ENCODE data around the gene MILR1.
"Not testable (repeated sequence)": the region's sequence is repeated elsewhere in the genome, so short reads cannot be mapped to it uniquely, and the experiment has no call there.

The MILR1 gene

DNA sequence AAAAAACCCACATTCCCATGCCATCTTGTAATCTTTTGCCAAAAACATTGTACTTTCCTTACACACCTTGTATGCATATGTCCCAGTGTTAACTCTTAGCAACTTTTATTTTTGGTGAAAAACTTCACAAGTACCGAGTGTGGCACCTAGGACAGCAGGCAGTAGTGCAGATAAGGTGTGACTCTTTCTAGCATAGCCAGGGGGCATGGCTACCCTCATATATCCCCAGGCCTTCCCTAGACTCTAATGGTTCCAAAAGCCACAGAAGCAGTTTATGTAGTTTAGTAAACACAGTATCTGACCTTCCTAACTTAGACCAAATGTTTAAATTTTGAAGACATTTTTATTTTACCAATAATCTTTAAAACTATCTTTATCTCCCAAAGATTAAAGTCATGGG is 20.5 kb upstream of the MILR1 start:
- no peak for DNase-seq

DNA sequence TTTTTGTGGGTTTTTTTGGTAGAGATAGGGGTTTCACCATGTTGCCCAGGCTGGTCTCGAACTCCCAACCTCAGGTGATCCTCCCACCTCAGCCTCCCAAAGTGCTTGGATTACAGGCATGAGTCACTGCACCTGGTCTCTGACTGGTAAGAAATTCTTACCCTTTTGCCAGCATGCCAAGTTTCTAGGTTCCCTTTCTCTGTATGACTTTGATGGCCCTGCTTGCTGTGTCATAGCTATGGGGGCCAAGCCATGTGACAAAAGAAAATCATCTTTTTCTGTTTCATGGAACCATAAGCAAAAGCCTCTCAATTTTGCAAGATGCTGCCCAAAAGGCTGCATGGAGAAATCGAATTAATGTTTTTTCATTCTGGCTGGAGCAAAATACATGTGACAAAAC is 18.9 kb upstream of the MILR1 start:
- not testable (repeated sequence) for DNase-seq

DNA sequence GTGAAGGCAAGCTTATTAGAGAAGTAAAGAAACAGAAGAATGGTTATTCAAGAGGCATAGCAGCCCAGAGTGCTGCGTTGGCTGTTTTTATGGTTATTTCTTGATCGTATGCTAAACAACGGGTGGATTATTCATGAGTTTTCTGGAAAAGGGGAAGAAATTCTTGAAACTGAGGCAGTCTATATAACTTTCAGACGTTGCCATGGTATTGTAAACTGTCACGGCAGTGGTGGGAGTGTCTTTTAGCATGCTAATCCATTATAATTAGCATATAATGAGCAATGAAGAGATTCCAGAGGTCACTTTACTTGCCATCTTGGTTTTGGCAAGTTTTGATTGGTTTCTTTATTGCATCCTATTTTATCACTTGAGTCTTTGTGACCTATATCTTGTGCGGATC is 17.4 kb upstream of the MILR1 start:
- DNase-seq = no peak

DNA sequence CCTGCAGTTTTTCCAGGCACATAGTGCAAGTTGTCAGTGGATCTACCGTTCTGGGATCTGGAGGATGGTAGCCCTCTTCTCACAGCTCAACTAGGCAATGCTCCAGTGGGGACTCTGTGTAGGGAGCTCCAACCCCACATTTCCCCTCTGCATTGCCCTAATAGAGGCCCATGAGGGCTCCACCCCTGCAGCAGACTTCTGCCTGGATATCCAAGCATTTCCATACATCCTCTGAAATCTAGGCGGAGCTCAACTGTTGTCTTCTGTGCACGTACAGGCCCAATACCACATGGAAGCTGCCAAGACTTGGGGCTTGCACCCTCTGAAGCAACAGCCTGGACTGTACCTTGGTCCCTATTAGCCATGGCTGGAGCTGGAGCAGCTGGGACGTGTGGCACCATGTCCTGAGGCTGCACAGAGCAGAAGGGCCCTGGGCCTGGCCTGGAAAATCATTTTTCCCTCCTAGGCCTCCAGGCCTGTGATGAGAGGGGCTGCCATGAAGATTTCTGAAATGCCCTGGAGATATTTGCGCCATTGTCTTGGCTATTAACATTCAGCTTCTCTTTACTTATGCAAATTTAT is 10.9 kb upstream of the MILR1 start:
- DNase-seq = no peak

DNA sequence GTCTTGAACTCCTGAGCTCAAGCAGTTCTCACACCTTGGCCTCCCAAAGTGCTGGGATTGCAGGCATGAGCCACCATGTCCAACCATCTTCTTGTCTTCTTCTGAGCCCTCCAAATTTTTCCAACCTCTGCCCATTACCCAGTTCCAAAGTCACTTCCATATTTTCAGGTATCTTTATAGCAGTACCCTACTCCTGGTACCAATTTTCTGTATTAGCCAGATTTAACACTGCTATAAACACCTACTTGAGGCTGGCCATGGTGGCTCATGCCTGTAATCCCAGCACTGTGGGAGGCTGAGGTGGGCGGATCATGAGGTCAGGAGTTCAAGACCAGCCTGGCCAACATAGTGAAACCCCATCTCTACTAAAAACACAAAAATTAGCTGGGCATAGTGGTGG is 9.4 kb upstream of the MILR1 start:
- DNase-seq = not testable (repeated sequence)

DNA sequence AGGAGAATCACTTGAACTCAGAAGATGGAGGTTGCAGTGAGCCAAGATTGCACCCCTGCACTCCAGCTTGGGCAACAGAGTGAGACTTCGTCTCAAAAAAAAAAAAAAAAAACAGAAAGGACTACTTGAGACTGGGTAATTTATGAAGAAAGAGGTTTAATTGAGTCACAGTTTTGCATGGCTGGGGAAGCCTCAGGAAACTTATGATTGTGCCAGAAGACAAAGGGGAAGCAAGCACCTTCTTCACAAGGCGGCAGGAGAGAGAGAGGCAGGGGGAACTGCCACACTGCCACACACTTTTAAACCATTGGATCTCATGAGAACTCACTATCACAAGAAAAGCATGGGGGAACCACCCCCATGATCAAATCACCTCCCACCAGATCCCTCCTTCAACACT is 9.0 kb upstream of the MILR1 start:
- DNase-seq = no peak

DNA sequence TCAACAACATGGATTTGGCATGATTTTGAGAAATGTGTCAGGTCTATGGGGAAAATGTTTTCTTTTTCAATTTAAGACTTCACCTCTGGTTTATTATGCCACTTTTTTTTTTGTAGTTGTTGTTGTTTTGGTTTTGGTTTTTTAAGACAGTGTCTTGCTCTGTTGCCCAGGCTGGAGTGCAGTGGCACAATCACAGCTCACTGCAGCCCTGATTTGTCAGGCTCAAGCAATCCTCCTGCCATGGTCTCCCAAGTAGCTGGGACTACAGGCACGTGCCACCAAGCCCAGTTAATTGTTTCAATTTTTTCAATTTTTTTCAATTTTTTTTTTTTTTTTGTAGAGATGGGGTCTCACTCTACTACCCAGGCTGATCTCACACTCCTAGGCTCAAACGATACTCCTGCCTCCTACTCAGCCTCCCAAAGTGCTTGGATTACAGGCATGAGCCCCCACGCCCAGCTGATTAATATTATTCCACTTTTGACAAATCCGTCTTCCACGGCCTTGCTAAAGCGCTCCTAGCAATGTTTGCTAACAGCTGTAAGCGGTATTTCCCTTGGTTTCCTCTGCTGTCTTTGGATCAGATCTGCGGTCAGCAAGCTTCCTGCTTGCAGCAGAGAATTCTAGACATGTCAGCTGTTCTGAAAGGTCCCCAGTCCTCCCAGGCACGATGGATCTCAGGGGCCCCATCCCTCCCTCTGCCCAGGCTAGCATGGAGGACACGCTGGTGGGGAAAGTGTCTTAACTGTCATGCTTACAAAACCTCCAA is 7.0 kb upstream of the MILR1 start:
- no peak for DNase-seq

DNA sequence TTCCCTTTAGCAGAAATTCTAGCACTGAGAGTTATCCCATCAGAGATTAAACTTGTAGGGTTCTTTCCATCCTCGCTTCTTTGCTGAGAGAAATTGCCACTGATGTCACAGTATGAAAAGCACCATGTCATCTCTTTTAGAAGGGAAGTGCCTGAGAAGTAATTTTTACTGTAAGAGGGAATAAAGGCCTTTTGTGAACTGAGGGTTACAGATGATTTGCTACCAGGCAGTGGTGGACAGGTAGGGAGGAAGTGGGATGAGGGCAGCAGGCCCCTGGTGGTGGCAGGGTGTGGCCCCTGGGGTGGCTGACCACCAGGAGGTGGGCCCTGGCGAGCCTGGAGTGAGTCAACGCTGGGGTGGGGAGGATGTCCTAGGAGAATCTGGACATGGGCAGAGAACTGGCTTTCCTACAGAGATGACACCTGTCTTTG is 6.4 kb upstream of the MILR1 start:
- no peak for DNase-seq

DNA sequence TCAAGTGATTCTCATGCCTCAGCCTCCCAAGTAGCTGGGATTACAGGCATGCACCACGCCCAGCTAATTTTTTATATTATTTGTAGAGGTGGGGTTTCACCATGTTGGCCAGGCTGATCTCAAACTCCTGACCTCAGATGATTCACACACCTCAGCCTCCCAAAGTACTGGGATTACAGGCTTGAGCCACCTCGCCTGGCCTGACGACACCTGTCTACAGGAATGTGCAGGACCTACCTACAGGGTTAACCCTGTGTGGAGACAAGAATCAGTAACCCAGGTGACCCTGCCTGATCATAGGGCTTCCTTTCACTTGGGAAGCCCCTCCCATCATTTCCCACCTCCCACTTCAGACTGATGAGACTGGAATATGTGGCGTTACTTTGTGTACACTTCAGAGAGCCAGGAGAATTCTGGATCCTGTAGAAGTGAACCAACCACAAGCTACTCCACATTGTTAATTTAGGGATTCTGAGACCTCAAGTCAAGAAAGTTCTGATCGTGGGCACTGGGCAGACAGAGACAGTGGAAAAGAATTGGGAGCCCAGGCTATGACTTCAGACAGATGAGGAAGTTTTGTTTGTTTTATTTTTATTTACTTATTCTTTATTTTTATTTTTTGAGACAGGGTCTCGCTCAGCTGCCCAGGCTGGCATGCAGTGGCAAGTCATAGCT is 5.7 kb upstream of the MILR1 start:
- no peak for DNase-seq

DNA sequence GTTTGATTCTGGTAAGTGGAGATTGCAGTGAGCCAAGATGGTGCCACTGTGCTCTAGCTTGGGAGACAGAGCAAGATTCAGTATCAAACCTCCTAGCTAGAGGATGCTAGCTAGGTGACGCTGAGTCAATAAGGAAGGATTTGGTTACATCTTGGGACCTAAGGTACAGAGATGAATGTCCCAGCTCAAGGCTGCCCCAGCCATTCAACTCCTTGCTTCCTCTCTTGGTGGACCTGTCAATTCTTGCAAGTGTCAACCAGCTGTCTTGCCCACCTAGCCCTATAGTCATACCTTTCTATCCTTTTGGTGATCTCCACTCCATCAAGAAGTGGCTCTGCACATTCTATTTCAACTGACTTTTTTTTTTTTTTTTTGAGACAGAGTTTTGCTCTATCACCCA is 1.4 kb upstream of the MILR1 start:
- DNase-seq = no peak

DNA sequence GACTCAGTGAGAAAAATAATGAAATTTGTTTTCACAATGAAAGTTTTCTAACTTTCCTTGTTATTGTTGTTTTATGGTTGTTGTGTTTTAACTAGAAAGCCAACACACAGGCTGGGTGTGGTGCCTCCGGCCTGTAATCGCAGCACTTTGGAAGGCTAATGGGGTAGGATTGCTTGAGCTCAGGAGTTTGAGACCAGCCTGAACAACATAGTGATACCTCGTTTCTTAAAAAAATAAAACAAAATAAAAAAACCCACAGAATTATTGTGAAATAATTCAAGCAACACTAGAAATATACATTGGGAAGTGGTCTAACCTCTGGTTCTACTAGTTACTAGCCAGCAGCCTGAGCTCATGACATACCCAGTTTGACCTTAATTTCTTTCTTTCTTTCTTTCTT is 630 bp downstream of the MILR1 start:
- DNase-seq = no peak

DNA sequence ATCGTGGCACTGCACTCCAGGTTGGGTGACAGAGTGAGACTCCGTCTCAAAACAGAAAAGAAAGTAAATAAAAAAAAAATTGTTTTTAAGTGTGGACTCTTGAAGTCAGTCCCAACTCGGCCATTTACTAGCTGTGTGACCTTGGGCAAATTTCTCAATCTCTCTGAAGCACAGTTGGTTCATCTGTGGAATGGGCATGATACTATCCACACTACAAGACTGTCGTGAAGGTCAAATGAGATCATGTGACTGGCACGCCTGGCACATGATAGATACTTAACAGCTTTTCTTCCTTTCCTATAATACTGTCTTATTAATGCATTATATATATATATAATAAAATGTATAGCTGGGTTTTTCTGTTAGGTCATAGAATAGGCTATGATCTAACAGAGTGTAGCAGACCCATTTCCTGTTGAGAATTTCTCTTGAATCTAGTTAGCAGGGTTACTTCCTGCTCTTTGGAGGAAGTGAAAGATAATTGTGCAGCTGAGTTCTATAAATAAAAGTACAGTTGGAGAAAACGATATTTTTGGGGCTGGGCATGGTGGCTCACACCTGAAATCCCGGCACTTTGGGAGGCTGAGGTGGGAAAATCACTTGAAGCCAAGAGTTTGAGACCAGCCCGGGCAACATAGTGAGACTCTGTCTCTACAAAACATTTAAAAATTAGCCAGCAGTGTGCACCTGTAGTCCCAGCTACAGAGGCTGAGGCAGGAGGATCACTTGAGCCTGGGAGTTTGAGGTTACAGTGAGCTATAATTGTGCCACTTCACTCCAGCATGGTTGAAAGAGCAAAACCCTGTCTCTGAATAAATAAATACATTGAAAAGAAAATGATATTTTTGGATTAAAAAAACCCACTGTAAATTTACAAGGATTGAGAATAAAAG is 7.3 kb downstream of the MILR1 start:
- no peak for DNase-seq

DNA sequence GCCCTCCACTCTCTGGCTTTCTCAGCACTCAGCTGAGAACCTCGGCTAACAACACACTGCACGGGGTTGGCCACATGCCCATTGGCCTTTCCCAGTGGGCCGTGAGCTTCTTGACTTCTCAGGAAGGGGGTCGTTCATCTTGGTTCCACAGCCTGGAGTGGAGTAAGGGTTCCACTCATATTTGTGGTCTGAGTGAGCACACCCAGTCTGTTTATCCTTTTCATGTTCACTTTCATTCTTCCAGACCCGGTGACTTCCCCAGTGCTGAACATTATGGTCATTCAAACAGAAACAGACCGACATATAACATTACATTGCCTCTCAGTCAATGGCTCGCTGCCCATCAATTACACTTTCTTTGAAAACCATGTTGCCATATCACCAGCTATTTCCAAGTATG is 8.2 kb downstream of the MILR1 start:
- DNase-seq = no peak

DNA sequence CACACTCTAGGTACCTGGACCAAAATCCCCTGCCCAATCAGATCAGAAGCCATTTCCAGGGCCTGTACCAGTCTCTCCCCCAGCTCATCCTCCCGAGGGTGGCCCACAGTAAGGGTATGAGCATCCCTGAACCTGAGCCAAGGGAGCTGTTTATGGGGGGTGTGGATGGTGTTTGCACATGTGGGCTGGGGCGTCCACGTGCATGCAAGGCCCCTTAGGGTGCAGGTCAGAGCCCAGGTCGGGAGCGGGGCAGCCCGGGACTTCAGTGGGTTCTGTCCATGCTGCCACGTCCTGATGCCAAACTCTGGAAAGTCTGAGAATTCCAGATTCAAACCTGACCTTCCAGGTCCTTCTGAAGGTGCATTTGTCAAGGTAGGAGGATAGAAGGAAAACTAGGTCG is 9.8 kb downstream of the MILR1 start:
- DNase-seq = no peak

DNA sequence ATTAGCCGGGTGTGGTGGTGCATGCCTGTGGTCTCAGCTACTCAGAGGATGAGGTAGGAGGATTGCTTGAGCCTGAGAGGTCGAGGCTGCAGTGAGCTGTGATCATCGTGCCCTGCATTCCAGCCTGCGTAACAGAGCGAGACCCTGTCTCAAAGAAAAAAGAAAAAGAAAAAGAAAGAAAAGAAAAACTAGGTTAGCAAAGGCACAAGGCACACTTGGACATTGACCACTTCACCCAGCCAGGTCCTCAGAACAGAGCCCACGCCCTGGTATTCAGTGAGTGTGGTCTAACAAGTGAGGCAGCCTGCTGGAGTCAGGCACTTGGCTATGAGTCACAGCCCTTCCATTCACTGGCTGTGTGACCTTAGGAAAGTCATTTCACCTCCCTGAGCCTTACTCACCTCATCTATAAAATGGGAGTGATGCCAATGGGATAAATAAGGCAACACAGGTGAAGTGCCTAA is 10.4 kb downstream of the MILR1 start:
- DNase-seq = no peak

DNA sequence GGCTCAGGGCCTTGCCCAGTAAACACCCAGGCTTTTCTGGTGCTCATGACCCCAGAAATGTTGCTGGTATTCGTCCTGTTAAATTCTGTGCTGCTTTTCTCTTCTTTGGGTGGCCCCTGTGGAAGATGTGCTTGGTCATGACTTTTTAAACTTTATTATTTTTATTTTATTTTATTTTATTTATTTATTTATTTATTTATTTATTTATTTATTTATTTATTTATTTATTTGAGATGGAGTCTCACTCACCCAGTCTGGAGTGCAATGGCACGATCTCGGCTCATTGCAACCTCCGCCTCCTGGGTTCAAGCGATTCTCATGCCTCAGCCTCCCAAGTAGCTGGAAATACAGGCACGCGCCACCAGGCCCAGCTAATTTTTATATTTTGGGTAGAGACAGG is 10.9 kb downstream of the MILR1 start:
- DNase-seq = not testable (repeated sequence)

DNA sequence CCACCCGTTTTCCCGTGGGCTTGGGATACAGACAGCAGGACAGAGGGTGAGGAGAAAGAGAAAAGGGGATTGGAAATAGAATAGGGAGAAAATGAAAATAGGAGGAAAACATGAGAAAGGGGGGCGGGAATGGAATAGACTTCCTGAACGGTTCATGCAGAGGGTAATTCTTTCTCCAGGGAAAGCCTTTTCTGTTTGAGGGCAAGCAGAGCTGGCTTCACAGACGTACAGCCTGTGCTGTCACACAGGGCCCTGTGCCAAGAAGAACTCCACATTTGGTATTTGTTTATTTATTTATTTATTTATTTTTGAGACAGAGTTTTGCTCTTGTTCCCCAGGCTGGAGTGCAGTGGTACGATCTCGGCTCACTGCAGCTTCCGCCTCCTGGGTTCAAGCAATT is 12.0 kb downstream of the MILR1 start:
- DNase-seq = no peak

DNA sequence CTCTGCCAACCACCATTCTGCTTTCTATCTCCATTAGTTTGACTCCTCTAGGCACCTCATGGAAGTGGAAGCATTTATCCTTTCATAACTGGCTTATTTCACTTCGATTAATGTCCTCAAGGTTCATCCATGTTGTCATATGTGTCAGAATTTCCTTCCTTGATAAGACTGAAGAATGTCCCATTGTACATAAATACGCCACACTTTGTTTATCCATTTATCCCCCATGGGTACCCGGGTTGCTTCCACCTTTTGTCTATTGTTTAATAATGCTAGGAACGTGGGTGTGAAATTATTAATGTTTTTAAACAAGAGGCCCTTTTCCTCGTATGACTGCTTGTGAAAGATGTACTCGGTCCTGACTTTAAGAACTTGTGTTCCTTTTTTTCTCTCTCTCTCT is 12.9 kb downstream of the MILR1 start:
- no peak for DNase-seq

DNA sequence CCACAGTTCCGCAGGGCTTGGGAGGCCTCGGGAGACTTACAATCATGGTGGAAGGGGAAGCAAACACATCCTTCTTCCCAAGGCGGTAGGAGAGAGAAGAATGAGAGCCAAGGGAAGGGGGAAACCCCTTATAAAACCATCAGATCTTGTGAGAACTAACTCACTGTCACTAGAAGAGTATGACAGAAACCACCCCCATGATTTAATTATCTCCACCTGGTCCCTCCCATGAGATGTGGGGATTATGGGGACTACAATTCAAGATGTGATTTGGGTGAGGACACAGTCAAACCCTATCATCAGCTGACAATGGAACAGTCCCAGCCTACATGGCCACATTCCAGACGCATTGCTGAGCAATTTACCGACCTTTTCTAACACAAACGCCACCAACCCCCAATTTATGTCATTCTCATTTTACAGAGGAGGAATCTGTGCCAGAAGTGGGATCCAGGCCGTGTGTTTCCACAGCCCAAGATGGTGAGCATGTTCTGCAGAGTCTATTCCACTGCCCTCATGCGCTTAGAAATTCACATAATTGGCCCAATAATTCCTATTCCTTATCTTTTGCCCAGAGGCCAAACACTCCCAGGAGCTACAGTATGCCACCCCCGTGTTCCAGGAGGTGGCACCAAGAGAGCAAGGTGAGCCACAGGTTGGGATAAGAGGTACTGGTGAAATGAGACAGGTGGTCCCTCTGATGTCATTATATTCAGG is 17.3 kb downstream of the MILR1 start:
- DNase-seq = no peak

DNA sequence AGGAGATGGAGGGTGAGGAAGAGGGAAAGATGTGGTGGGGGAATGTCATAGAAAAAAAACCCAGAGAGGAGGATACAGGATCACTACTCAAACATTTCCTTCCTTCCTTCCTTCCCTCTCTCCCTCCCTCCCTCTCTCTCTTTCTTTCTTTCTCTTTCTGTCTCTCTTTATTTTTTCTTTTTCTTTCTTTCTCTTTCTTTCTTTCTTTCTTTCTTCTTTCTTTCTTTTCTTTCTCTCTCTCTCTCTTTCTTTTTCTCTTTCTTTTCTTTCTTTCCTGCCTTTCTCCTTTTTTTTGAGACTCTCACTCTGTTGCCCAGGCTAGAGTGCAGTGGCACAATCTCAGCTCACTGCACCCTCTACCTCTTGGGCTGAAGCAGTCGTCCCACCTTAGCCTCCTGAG is 17.9 kb downstream of the MILR1 start:
- DNase-seq = not testable (repeated sequence)

DNA sequence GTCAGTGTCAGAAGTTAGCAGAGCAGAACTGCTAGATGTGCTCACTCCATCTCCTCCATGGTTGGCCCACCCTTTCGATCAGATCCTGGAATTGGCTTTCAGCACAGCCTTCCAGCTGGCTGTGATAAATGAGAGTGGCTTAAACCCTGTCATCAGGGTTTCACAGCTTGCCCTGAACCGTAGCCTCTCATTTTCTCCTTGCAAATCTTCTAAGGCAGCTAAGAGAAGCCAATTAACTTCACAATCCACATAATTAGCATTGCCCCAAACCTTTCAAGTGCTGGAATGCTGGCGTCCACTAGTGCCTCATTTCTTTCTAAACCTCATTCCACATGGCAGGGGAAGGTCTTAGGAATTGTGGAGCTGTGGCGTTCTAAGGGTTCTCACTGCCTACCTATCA is 21.7 kb downstream of the MILR1 start:
- DNase-seq = no peak

DNA sequence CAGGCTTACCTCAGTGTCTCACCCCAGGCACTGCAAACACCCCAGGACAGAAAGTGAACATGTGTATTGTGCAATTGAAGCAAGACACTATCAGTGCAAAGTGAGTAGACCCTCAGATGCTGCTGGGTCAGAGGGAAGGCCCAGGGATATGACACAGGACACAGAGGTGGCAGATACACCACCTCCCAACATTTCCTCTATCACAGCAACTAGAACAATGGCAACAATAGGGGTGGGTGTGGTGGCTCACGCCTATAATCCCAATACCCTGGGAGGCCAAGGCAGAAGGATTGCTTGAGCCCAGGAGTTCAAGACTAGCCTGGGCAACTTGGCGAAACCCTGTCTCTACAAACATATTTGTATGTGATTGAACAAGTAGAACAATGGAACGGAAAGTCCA is 22.5 kb downstream of the MILR1 start:
- no peak for DNase-seq

DNA sequence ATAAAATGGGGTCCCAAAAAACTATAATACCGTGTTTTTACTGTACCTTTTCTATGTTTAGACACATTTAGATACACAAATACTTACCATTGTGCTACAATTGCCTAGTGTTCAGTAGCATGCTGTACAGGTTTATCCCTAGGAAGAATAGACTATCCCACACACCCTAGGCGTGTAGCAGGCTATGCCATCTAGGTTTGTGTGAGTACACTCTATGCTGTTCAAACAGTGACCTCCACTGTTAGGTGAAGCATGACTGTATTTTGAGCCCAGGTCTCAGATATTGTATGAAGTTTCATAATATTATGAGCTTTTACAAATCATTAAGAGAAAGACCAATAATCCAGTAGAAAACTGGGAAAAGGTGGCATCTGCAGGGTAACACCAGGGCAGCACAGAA is 23.6 kb downstream of the MILR1 start:
- DNase-seq = no peak

All from NCI-H1436 treated with DMSO at 0.1 percent for 48 hours (cell line).